ENCODE results near the gene ELK3.
A peak's percentile ranks its signal among the peaks of the same experiment; 100 is the strongest.

ELK3 gene

GRCh38 chr12:96224219-96224615 is 30.0 kb downstream of the ELK3 start:
- Histone ChIP-seq H2BK12ac (ENCODE audit: low read length) (no peak overlapping the region), H3K4ac (ENCODE audit: low read length) (no peak overlapping the region), H2BK5ac (ENCODE audit: low read length) (no peak overlapping the region), H2BK15ac (ENCODE audit: low read length) (no peak overlapping the region), H2BK120ac (ENCODE audit: low read depth, low read length) (no peak overlapping the region), H3K27me3 (ENCODE audit: control insufficient read depth in 3 of 3, insufficient read depth in 3 of 3, low read depth in 1 of 3, low read length in 3 of 3) (no peaks in the 10 kb centered on the region), H3K4me1 (ENCODE audit: control insufficient read depth in 2 of 2, insufficient read depth in 1 of 2, low read depth in 1 of 2, low read length in 2 of 2) (peaks cover 0 to 4% of the 10 kb centered on the region in 2 donors), H3K36me3 (replicated peaks in 1 of 2; ENCODE audit: control insufficient read depth in 2 of 2, insufficient read depth in 2 of 2, low read length in 2 of 2) (no peaks in the 10 kb centered on the region), H3K14ac (ENCODE audit: low read length) (no peak overlapping the region), H3K79me1 (ENCODE audit: low read depth, low read length) (no peaks in the 10 kb centered on the region), H2AFZ (ENCODE audit: low read length) (no peak overlapping the region), H3K9me3 (replicated peaks in 1 of 2; ENCODE audit: control insufficient read depth in 2 of 2, insufficient read depth in 1 of 2, low read depth in 1 of 2, low read length in 2 of 2) (peaks cover 0 to 1% of the 10 kb centered on the region in 2 donors), H4K8ac (ENCODE audit: low read depth, low read length) (no peak overlapping the region), H3K18ac (ENCODE audit: low read length) (no peak overlapping the region), H3K27ac (replicated peaks; ENCODE audit: low read length) (no peak overlapping the region), H4K91ac (ENCODE audit: low read depth, low read length, poor library complexity) (no peak overlapping the region), H3K4me3 (ENCODE audit: low read length in 2 of 2) (no peak overlapping the region), H2AK5ac (ENCODE audit: low read depth, low read length) (no peak overlapping the region), H3K9ac (ENCODE audit: low read depth, low read length, poor library complexity) (no peak overlapping the region), H3K23ac (ENCODE audit: low read depth, low read length, poor library complexity) (no peak overlapping the region), H3K4me2 (ENCODE audit: insufficient read depth, low read length, poor library complexity, severe bottlenecking) (no peak overlapping the region)
- no CpG with 5 or more reads among the region's 8 CpGs for WGBS, 2 donors (ENCODE audit: extremely low coverage in 2 of 2, insufficient read length in 2 of 2, insufficient replicate concordance in 1 of 2)
- no peak for DNase-seq (ENCODE audit: low spot score)

GRCh38 chr12:96225044-96225855 is 31.1 kb downstream of the ELK3 start:
- H3K4ac ChIP-seq (ENCODE audit: low read length) = no peak overlapping the region
- H3K27me3 ChIP-seq (ENCODE audit: control insufficient read depth in 3 of 3, insufficient read depth in 3 of 3, low read depth in 1 of 3, low read length in 3 of 3) = no peaks in the 10 kb centered on the region
- no peak for DNase-seq (ENCODE audit: low spot score)
- H3K36me3 ChIP-seq (replicated peaks in 1 of 2; ENCODE audit: control insufficient read depth in 2 of 2, insufficient read depth in 2 of 2, low read length in 2 of 2) = no peaks in the 10 kb centered on the region
- no peak overlapping the region for H3K18ac ChIP-seq (ENCODE audit: low read length)
- H3K9me3 ChIP-seq (replicated peaks in 1 of 2; ENCODE audit: control insufficient read depth in 2 of 2, insufficient read depth in 1 of 2, low read depth in 1 of 2, low read length in 2 of 2) = no peaks in the 10 kb centered on the region
- no peak overlapping the region for H2AFZ ChIP-seq (ENCODE audit: low read length)
- H4K8ac ChIP-seq (ENCODE audit: low read depth, low read length) = no peak overlapping the region
- H3K9ac ChIP-seq (ENCODE audit: low read depth, low read length, poor library complexity) = no peak overlapping the region
- no peak overlapping the region for H3K27ac ChIP-seq (replicated peaks; ENCODE audit: low read length)
- no peaks in the 10 kb centered on the region for H3K79me1 ChIP-seq (ENCODE audit: low read depth, low read length)
- no peak overlapping the region for H4K91ac ChIP-seq (ENCODE audit: low read depth, low read length, poor library complexity)
- H3K4me1 ChIP-seq (ENCODE audit: control insufficient read depth in 2 of 2, insufficient read depth in 1 of 2, low read depth in 1 of 2, low read length in 2 of 2) = no peaks in the 10 kb centered on the region
- no peak overlapping the region for H3K4me2 ChIP-seq (ENCODE audit: insufficient read depth, low read length, poor library complexity, severe bottlenecking)
- H3K23ac ChIP-seq (ENCODE audit: low read depth, low read length, poor library complexity) = no peak overlapping the region
- no peak overlapping the region for H2AK5ac ChIP-seq (ENCODE audit: low read depth, low read length)
- no peak overlapping the region for H3K4me3 ChIP-seq (ENCODE audit: low read length in 2 of 2)
- no peak overlapping the region for H3K14ac ChIP-seq (ENCODE audit: low read length)
- H2BK5ac ChIP-seq (ENCODE audit: low read length) = no peak overlapping the region
- WGBS, 2 donors (ENCODE audit: extremely low coverage in 2 of 2, insufficient read length in 2 of 2, insufficient replicate concordance in 1 of 2) = no CpG with 5 or more reads among the region's 7 CpGs
- no peak overlapping the region for H2BK15ac ChIP-seq (ENCODE audit: low read length)
- H2BK12ac ChIP-seq (ENCODE audit: low read length) = no peak overlapping the region
- no peak overlapping the region for H2BK120ac ChIP-seq (ENCODE audit: low read depth, low read length)

GRCh38 chr12:96225994-96226399 is 31.8 kb downstream of the ELK3 start:
- Histone ChIP-seq H3K14ac (ENCODE audit: low read length) (no peak overlapping the region), H4K8ac (ENCODE audit: low read depth, low read length) (no peak overlapping the region), H2BK5ac (ENCODE audit: low read length) (no peak overlapping the region), H4K91ac (ENCODE audit: low read depth, low read length, poor library complexity) (no peak overlapping the region), H2BK15ac (ENCODE audit: low read length) (no peak overlapping the region), H2AFZ (ENCODE audit: low read length) (no peak overlapping the region), H3K27ac (replicated peaks; ENCODE audit: low read length) (no peak overlapping the region), H3K9ac (ENCODE audit: low read depth, low read length, poor library complexity) (no peak overlapping the region), H3K36me3 (replicated peaks in 1 of 2; ENCODE audit: control insufficient read depth in 2 of 2, insufficient read depth in 2 of 2, low read length in 2 of 2) (no peaks in the 10 kb centered on the region), H3K4me3 (ENCODE audit: low read length in 2 of 2) (no peak overlapping the region), H3K4me1 (ENCODE audit: control insufficient read depth in 2 of 2, insufficient read depth in 1 of 2, low read depth in 1 of 2, low read length in 2 of 2) (no peaks in the 10 kb centered on the region), H3K9me3 (replicated peaks in 1 of 2; ENCODE audit: control insufficient read depth in 2 of 2, insufficient read depth in 1 of 2, low read depth in 1 of 2, low read length in 2 of 2) (no peaks in the 10 kb centered on the region), H2BK120ac (ENCODE audit: low read depth, low read length) (no peak overlapping the region), H2BK12ac (ENCODE audit: low read length) (no peak overlapping the region), H3K4me2 (ENCODE audit: insufficient read depth, low read length, poor library complexity, severe bottlenecking) (no peak overlapping the region), H3K4ac (ENCODE audit: low read length) (no peak overlapping the region), H3K18ac (ENCODE audit: low read length) (no peak overlapping the region), H3K79me1 (ENCODE audit: low read depth, low read length) (no peaks in the 10 kb centered on the region), H3K27me3 (ENCODE audit: control insufficient read depth in 3 of 3, insufficient read depth in 3 of 3, low read depth in 1 of 3, low read length in 3 of 3) (no peaks in the 10 kb centered on the region), H2AK5ac (ENCODE audit: low read depth, low read length) (no peak overlapping the region), H3K23ac (ENCODE audit: low read depth, low read length, poor library complexity) (no peak overlapping the region)
- DNase-seq (ENCODE audit: low spot score) = no peak
- WGBS, 2 donors (ENCODE audit: extremely low coverage in 2 of 2, insufficient read length in 2 of 2, insufficient replicate concordance in 1 of 2) = no CpG with 5 or more reads among the region's 1 CpG

- WGBS, 2 donors (ENCODE audit: extremely low coverage in 2 of 2, insufficient read length in 2 of 2, insufficient replicate concordance in 1 of 2) = no CpG with 5 or more reads among the region's 4 CpGs
- Histone ChIP-seq H3K9ac (ENCODE audit: low read depth, low read length, poor library complexity) (no peak overlapping the region), H3K27ac (replicated peaks; ENCODE audit: low read length) (no peak overlapping the region), H3K18ac (ENCODE audit: low read length) (no peak overlapping the region), H4K8ac (ENCODE audit: low read depth, low read length) (no peak overlapping the region), H3K79me1 (ENCODE audit: low read depth, low read length) (no peaks in the 10 kb centered on the region), H3K9me3 (replicated peaks in 1 of 2; ENCODE audit: control insufficient read depth in 2 of 2, insufficient read depth in 1 of 2, low read depth in 1 of 2, low read length in 2 of 2) (no peaks in the 10 kb centered on the region), H3K27me3 (ENCODE audit: control insufficient read depth in 3 of 3, insufficient read depth in 3 of 3, low read depth in 1 of 3, low read length in 3 of 3) (no peaks in the 10 kb centered on the region), H3K4me2 (ENCODE audit: insufficient read depth, low read length, poor library complexity, severe bottlenecking) (no peak overlapping the region), H3K14ac (ENCODE audit: low read length) (no peak overlapping the region), H2AK5ac (ENCODE audit: low read depth, low read length) (no peak overlapping the region), H2BK12ac (ENCODE audit: low read length) (no peak overlapping the region), H3K4ac (ENCODE audit: low read length) (no peak overlapping the region), H2AFZ (ENCODE audit: low read length) (no peak overlapping the region), H4K91ac (ENCODE audit: low read depth, low read length, poor library complexity) (no peak overlapping the region), H3K23ac (ENCODE audit: low read depth, low read length, poor library complexity) (no peak overlapping the region), H3K4me3 (ENCODE audit: low read length in 2 of 2) (peak overlapping the region in 1 of 2 donors; percentile 69), H2BK15ac (ENCODE audit: low read length) (no peak overlapping the region), H3K36me3 (replicated peaks in 1 of 2; ENCODE audit: control insufficient read depth in 2 of 2, insufficient read depth in 2 of 2, low read length in 2 of 2) (no peaks in the 10 kb centered on the region), H2BK5ac (ENCODE audit: low read length) (no peak overlapping the region), H3K4me1 (ENCODE audit: control insufficient read depth in 2 of 2, insufficient read depth in 1 of 2, low read depth in 1 of 2, low read length in 2 of 2) (no peaks in the 10 kb centered on the region), H2BK120ac (ENCODE audit: low read depth, low read length) (no peak overlapping the region)
- no peak for DNase-seq (ENCODE audit: low spot score)
Measured at GRCh38 chr12:96226401-96226800, 32.2 kb downstream of the ELK3 start.

All from neuronal stem cell (in vitro differentiated cells).